Trophoblast cell (in vitro differentiated cells and primary cell): ENCODE data around the gene HSF4.
A peak's percentile ranks its signal among the peaks of the same experiment; 100 is the strongest.

Source experiments
- DNase-seq, 2 donors: peaks; one replicate each; pipeline ENCODE4 v3.0.0-alpha.2; 2016
- H2AFZ ChIP-seq: 2 replicates; pipeline ENCODE4 v1.6.1; 2013; ENCODE audit warnings: low read length, moderate library complexity, mild to moderate bottlenecking; ENCODE audit not compliant: insufficient read depth, poor library complexity
- H2AK5ac ChIP-seq: 2 replicates; pipeline ENCODE4 v1.6.1; 2013; ENCODE audit warnings: mild to moderate bottlenecking, low read length
- H2BK120ac ChIP-seq: 2 replicates; pipeline ENCODE4 v1.6.1; 2013; ENCODE audit warnings: low read length, mild to moderate bottlenecking, moderate library complexity; ENCODE audit not compliant: insufficient read depth, poor library complexity
- H2BK12ac ChIP-seq: 2 replicates; pipeline ENCODE4 v1.6.1; 2013; ENCODE audit warnings: mild to moderate bottlenecking, low read length, moderate library complexity
- H2BK5ac ChIP-seq: 2 replicates; pipeline ENCODE4 v1.6.1; 2013; ENCODE audit warnings: low read length, low read depth, moderate library complexity, mild to moderate bottlenecking; ENCODE audit not compliant: poor library complexity
- H3K14ac ChIP-seq: 2 replicates; pipeline ENCODE4 v1.6.1; 2013; ENCODE audit warnings: mild to moderate bottlenecking, low read length
- H3K18ac ChIP-seq: 2 replicates; pipeline ENCODE4 v1.6.1; 2013; ENCODE audit warnings: mild to moderate bottlenecking, low read length
- H3K23ac ChIP-seq: 2 replicates; pipeline ENCODE4 v1.6.1; 2013; ENCODE audit warnings: low read length
- H3K27ac ChIP-seq: 2 replicates; pipeline ENCODE4 v1.5.1; 2013; ENCODE audit warnings: low read depth, mild to moderate bottlenecking, inconsistent platforms, low read length, moderate library complexity
- H3K27me3 ChIP-seq: 2 replicates; pipeline ENCODE4 v1.6.1; 2013; ENCODE audit warnings: inconsistent platforms, mild to moderate bottlenecking, low read length, moderate library complexity; ENCODE audit not compliant: insufficient read depth
- H3K36me3 ChIP-seq, 2 experiments: 1 replicate in 1 of 2; 2 replicates in 1 of 2; pipeline ENCODE4 v1.6.1; 2013; ENCODE audit warnings: low read length in 2 of 2, mild to moderate bottlenecking in 2 of 2, moderate library complexity in 1 of 2; ENCODE audit not compliant: insufficient read depth in 2 of 2, control insufficient read depth in 1 of 2
- H3K4ac ChIP-seq: 2 replicates; pipeline ENCODE4 v1.6.1; 2013; ENCODE audit warnings: low read depth, mild to moderate bottlenecking, low read length, moderate library complexity
- H3K4me1 ChIP-seq, 2 experiments: 1 replicate in 1 of 2; 2 replicates in 1 of 2; pipeline ENCODE4 v1.6.1; 2013; ENCODE audit warnings: low read length in 2 of 2, mild to moderate bottlenecking in 2 of 2, moderate library complexity in 1 of 2; ENCODE audit not compliant: insufficient read depth in 2 of 2, control insufficient read depth in 1 of 2
- H3K4me2 ChIP-seq: 2 replicates; pipeline ENCODE4 v1.6.1; 2013; ENCODE audit warnings: inconsistent platforms, mild to moderate bottlenecking, low read length, moderate library complexity
- H3K4me3 ChIP-seq: 2 replicates; pipeline ENCODE4 v1.5.1; 2013; ENCODE audit warnings: mild to moderate bottlenecking, low read depth, low read length, inconsistent platforms
- H3K79me1 ChIP-seq: one replicate; pipeline ENCODE4 v1.6.1; 2013; ENCODE audit warnings: low read length
- H3K79me2 ChIP-seq: 2 replicates; pipeline ENCODE4 v1.6.1; 2013; ENCODE audit warnings: low read length, mild to moderate bottlenecking; ENCODE audit not compliant: control insufficient read depth, insufficient read depth, poor library complexity
- H3K9ac ChIP-seq: 2 replicates; pipeline ENCODE4 v1.6.1; 2013; ENCODE audit warnings: mild to moderate bottlenecking, low read length
- H3K9me3 ChIP-seq: 2 replicates; pipeline ENCODE4 v1.6.1; 2013; ENCODE audit warnings: low read depth, mild to moderate bottlenecking, control low read depth, inconsistent platforms, low read length; ENCODE audit not compliant: insufficient read depth
- H4K12ac ChIP-seq: 2 replicates; pipeline ENCODE4 v1.6.1; 2013; ENCODE audit warnings: low read depth, mild to moderate bottlenecking, low read length, moderate library complexity
- H4K8ac ChIP-seq: 2 replicates; pipeline ENCODE4 v1.6.1; 2013; ENCODE audit warnings: low read depth, mild to moderate bottlenecking, low read length, moderate library complexity
- H4K91ac ChIP-seq: one replicate; pipeline ENCODE4 v1.6.1; 2013; ENCODE audit warnings: low read depth, mild to moderate bottlenecking, low read length, moderate library complexity
- WGBS: extraction: QIAGEN DNeasy Blood & Tissue Kit; methylation state at CpG from one replicate; pipeline ENCODE4 v1.1.7; 2013; ENCODE audit warnings: missing lambda C conversion rate; ENCODE audit not compliant: insufficient read length, insufficient coverage; ENCODE audit errors: extremely low coverage; 5-methylcytosine and 5-hydroxymethylcytosine counted together

The HSF4 gene

GRCh38 chr16:67197704-67198103 lies 33.2 kb downstream of the HSF4 start:
- peaks cover 19 to 27% of the 10 kb centered on the region in 2 experiments for H3K4me1 ChIP-seq
- peaks cover 69 to 72% of the 10 kb centered on the region in 2 experiments for H3K36me3 ChIP-seq
- no peak overlapping the region for H3K9ac ChIP-seq
- peaks cover 8% of the 10 kb centered on the region for H3K79me1 ChIP-seq
- no peak overlapping the region for H3K4me2 ChIP-seq
- no peak overlapping the region for H2BK12ac ChIP-seq
- no CpG with 5 or more reads among the region's 6 CpGs for WGBS
- H4K12ac ChIP-seq, result no peak overlapping the region
- no peak overlapping the region for H3K23ac ChIP-seq
- H3K9me3 ChIP-seq, result no peaks in the 10 kb centered on the region
- no peak overlapping the region for H2AFZ ChIP-seq
- H3K4me3 ChIP-seq, result no peak overlapping the region
- peaks cover 3% of the 10 kb centered on the region for H3K79me2 ChIP-seq
- no peaks in the 10 kb centered on the region for H3K27me3 ChIP-seq
- H2AK5ac ChIP-seq, result no peak overlapping the region
- H3K27ac ChIP-seq, result no peak overlapping the region
- H2BK5ac ChIP-seq, result no peak overlapping the region
- H3K4ac ChIP-seq, result no peak overlapping the region
- no peak overlapping the region for H2BK120ac ChIP-seq
- H3K18ac ChIP-seq, result no peak overlapping the region
- no peak overlapping the region for H4K91ac ChIP-seq
- H4K8ac ChIP-seq, result no peak overlapping the region
- H3K14ac ChIP-seq, result no peak overlapping the region
- DNase-seq, result no peak

DNA sequence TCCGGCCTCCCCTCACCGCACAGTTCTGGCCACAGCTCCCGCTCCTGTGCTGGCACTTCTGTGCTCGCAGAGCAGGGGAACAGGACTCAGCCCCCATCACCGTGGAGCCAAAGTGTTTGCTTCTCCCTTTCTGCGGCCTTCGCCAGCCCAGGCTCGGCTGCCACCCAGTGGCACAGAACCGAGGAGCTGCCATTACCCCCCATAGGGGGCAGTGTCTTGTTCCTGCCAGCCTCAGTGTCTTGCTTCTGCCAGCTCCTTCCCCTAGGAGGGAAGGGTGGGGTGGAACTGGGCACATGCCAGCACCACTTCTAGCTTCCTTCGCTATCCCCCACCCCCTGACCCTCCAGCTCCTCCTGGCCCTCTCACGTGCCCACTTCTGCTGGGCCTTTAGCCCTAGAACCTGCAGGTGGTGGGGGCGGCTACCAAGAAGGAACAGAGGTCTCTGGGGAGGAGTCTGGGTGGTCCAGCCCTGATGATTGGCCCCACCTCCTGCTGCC lies 33.7 kb downstream of the HSF4 start:
- H2BK120ac ChIP-seq, result no peak overlapping the region
- H3K4me2 ChIP-seq, result no peak overlapping the region
- no peaks in the 10 kb centered on the region for H3K79me2 ChIP-seq
- no peak overlapping the region for H3K27ac ChIP-seq
- peaks cover 13 to 21% of the 10 kb centered on the region in 2 experiments for H3K4me1 ChIP-seq
- no peak overlapping the region for H2AFZ ChIP-seq
- H3K27me3 ChIP-seq, result no peaks in the 10 kb centered on the region
- H2BK12ac ChIP-seq, result no peak overlapping the region
- H3K4ac ChIP-seq, result no peak overlapping the region
- DNase-seq, result peak in 1 of 2 donors; percentile 26
- H3K9me3 ChIP-seq, result no peaks in the 10 kb centered on the region
- H3K9ac ChIP-seq, result no peak overlapping the region
- H4K8ac ChIP-seq, result no peak overlapping the region
- peak overlapping the region; percentile 22 for H4K91ac ChIP-seq
- no peak overlapping the region for H3K18ac ChIP-seq
- H3K23ac ChIP-seq, result no peak overlapping the region
- H3K79me1 ChIP-seq, result peaks cover 8% of the 10 kb centered on the region
- no peak overlapping the region for H2BK5ac ChIP-seq
- whole genome bisulfite sequencing, result no CpG with 5 or more reads among the region's 12 CpGs
- H3K4me3 ChIP-seq, result no peak overlapping the region
- no peak overlapping the region for H2AK5ac ChIP-seq
- H3K36me3 ChIP-seq, result peaks cover 71 to 75% of the 10 kb centered on the region in 2 experiments
- peak overlapping the region; percentile 10 for H4K12ac ChIP-seq
- H3K14ac ChIP-seq, result no peak overlapping the region

DNA sequence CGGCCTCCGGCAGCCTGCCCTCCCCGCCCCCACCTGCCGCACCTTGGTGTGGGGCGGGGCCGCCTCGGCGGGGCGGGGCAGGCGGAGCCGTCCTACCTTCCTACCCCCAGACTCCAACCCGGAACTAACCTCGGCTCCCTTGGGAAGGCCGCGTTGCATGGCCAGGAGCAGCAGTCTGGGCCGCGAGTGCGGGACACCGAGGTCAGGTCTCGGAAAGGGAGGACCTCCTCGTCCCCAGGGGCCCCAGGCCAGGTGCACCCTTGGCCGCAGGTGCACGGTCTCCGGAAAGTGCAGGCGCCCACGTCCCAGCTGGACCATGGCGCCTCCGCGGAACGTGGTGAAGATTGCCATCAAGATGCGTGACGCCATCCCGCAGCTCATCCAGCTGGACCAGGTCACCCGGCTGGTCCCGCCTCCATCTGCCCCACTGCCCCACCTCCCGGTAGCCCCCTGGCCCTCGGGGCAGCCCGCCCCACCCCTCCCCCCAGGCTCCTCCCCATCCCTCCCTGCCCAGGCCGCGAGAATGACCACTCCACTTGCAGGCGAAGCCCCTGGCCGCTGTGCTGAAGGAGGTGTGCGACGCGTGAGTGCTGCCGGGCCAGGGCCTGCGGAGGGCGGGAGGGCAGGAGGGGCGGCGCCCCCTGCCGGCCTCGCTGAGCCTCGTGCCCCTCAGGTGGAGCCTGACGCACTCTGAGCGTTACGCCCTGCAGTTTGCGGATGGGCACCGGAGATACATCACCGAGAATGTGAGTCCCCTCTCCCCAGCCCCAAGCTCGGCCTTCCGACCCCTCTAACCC lies 34.7 kb downstream of the HSF4 start, which contains the start of gene ELMO3:
TSS of gene ELMO3 (plus strand) at position 121 of the 797 bp plus-strand sequence. CDS start at position 317, 196 bp downstream.
- H3K4me1 ChIP-seq, result peaks cover 12 to 20% of the 10 kb centered on the region in 2 experiments
- no peak within 1 kb of the TSS for H3K4ac ChIP-seq
- H3K4me2 ChIP-seq, result peak within 1 kb of the TSS; percentile 70
- H2BK120ac ChIP-seq, result no peak within 1 kb of the TSS
- no peak within 1 kb of the TSS for H3K23ac ChIP-seq
- no peak within 1 kb of the TSS for H2BK5ac ChIP-seq
- H2AFZ ChIP-seq, result peak within 1 kb of the TSS; percentile 10
- peak within 1 kb of the TSS; percentile 16 for H3K27ac ChIP-seq
- no peak within 1 kb of the TSS for H2AK5ac ChIP-seq
- H3K79me1 ChIP-seq, result peaks cover 8% of the 10 kb centered on the region
- H3K36me3 ChIP-seq, result peaks cover 72 to 78% of the 10 kb centered on the region in 2 experiments
- no CpG with 5 or more reads among the region's 61 CpGs for WGBS
- peak within 1 kb of the TSS; percentile 10 for H4K12ac ChIP-seq
- peak within 1 kb of the TSS; percentile 22 for H4K91ac ChIP-seq
- peak within 1 kb of the TSS; percentile 26 for H2BK12ac ChIP-seq
- H3K18ac ChIP-seq, result no peak within 1 kb of the TSS
- peak within 1 kb of the TSS; percentile 22 for H3K14ac ChIP-seq
- H3K27me3 ChIP-seq, result no peaks in the 10 kb centered on the region
- no peak within 1 kb of the TSS for H3K9ac ChIP-seq
- H3K4me3 ChIP-seq, result peak within 1 kb of the TSS; percentile 55
- peak; percentile 89 to 93 for DNase-seq
- H4K8ac ChIP-seq, result peak within 1 kb of the TSS; percentile 62
- peaks cover 4% of the 10 kb centered on the region for H3K9me3 ChIP-seq
- H3K79me2 ChIP-seq, result no peaks in the 10 kb centered on the region

- Histone ChIP-seq H2BK12ac (peak overlapping the region; percentile 26), H3K9me3 (peaks cover 4% of the 10 kb centered on the region), H3K23ac (no peak overlapping the region), H4K12ac (no peak overlapping the region), H3K79me2 (no peaks in the 10 kb centered on the region), H3K36me3 (peaks cover 67 to 74% of the 10 kb centered on the region in 2 experiments), H3K14ac (peak overlapping the region; percentile 22), H3K4me1 (peaks cover 12 to 20% of the 10 kb centered on the region in 2 experiments), H2AK5ac (no peak overlapping the region), H3K9ac (no peak overlapping the region), H3K27ac (no peak overlapping the region), H3K27me3 (no peaks in the 10 kb centered on the region), H3K4me3 (peak overlapping the region; percentile 1), H4K91ac (no peak overlapping the region), H4K8ac (peak overlapping the region; percentile 21), H2BK120ac (no peak overlapping the region), H3K18ac (no peak overlapping the region), H3K4ac (no peak overlapping the region), H3K4me2 (peak overlapping the region; percentile 56), H2BK5ac (no peak overlapping the region), H3K79me1 (peaks cover 8% of the 10 kb centered on the region), H2AFZ (peak overlapping the region; percentile 10)
- WGBS, result no CpG with 5 or more reads among the region's 22 CpGs
- no peak for DNase-seq
Measured at GRCh38 chr16:67199808-67200198, 35.3 kb downstream of the HSF4 start.
